Kidney epithelial cell (primary cell): ENCODE measurements around the gene KIF3C. TPM values are rescaled to one million over a fixed set of nuclear protein-coding genes. Genes with fewer than 3 reads are reported as not detected.
"Not testable (repeated sequence)": the region's sequence is repeated elsewhere in the genome, so short reads cannot be mapped to it uniquely, and the experiment has no call there.

ENCODE experiments used
- DNase-seq: peaks from one replicate; pipeline ENCODE4 v3.0.0-alpha.2; 2010; ENCODE audit warnings: low read depth
- H3K27me3 ChIP-seq: 2 replicates; pipeline ENCODE4 v1.6.0; 2011; ENCODE audit warnings: low read length; ENCODE audit not compliant: control insufficient read depth, insufficient read depth
- H3K36me3 ChIP-seq: 2 replicates; pipeline ENCODE4 v1.5.1; 2011; ENCODE audit warnings: low read length; ENCODE audit not compliant: control insufficient read depth, insufficient read depth
- H3K4me3 ChIP-seq: 2 replicates; pipeline ENCODE4 v1.5.1; 2011; ENCODE audit warnings: low read depth, mild to moderate bottlenecking, control low read depth, low read length
- total RNA-seq: library from RNA; depleted of rRNA; stranded (reverse); fragments of >200 nt; gene quantifications from 2 replicates; pipeline ENCODE4 v1.2.3, GENCODE V29; 2015
- TF ChIP-seq, protein P1 (sequence below): IDR thresholded peaks from 2 replicates; pipeline ENCODE4 v1.5.1; 2011; ENCODE audit warnings: mild to moderate bottlenecking, moderate library complexity, low read length, control low read depth, inconsistent platforms; ENCODE audit not compliant: insufficient read depth, poor library complexity, severe bottlenecking

Gene KIF3C
- total RNA-seq = 58.3 and 75.9 TPM in 2 replicates

DNA sequence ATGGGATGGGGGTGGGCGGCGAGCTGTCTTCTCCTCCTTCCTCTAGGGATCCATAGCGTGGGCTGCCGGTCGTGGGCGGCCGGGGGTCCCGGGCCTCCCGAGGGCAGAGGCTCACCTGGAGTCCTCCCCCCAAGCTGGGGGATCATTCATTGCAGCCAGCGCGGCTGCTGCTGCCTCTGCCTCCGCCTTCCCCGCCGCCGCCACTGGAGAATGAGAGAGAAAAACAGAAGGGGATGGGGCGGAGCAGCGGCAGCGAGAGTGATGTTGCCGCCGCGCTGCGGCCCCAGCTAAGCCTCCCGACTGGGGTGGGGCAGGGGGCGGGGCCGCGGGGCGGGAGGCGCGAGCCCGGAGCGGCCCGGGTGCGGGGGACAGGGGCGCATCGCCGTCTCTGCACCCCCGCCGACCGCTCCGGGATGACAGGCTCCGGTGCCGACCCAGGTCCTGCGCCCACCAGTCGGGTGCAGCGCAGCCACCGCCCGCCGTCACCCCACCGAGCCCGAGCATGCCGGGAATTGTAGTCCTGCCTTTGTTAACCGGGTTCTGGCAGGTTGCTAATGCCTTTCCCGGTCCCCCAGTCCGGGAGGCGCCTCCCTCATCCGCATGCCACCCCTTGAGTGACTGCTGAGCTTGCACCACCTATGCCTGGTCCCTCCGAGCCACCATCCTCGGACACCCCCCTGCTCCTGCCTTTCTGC is at the start of gene KIF3C:
Gene KIF3C, minus strand, starts transcription at position 225 of the 695 bp plus-strand sequence. CDS start 580 bp downstream, outside the sequence.
- Histone ChIP-seq H3K36me3 (no peaks in the 10 kb centered on the region), H3K4me3 (peak within 1 kb of the TSS; percentile 79), H3K27me3 (no peaks in the 10 kb centered on the region)
- DNase-seq = no peak
- TF ChIP-seq, protein P1, sequence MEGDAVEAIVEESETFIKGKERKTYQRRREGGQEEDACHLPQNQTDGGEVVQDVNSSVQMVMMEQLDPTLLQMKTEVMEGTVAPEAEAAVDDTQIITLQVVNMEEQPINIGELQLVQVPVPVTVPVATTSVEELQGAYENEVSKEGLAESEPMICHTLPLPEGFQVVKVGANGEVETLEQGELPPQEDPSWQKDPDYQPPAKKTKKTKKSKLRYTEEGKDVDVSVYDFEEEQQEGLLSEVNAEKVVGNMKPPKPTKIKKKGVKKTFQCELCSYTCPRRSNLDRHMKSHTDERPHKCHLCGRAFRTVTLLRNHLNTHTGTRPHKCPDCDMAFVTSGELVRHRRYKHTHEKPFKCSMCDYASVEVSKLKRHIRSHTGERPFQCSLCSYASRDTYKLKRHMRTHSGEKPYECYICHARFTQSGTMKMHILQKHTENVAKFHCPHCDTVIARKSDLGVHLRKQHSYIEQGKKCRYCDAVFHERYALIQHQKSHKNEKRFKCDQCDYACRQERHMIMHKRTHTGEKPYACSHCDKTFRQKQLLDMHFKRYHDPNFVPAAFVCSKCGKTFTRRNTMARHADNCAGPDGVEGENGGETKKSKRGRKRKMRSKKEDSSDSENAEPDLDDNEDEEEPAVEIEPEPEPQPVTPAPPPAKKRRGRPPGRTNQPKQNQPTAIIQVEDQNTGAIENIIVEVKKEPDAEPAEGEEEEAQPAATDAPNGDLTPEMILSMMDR = no peak

DNA sequence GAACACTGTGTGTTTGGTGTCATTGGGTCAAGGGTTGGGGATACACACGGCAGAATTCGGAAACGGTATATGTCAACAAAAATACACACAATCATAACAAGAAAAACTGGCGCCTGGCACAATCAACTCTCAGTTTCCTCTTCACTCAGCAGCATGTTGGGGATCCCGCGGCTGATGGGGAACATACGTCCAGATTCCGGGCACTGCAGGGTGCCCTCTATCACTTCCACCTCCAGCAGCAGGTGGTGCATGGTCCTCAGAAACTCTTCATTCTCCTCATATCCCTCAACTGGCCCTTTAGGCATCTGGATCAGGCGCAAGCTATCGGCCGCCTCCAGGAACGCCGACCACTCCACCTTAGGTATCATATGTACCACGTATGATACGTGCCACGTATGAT is 45.8 kb upstream of the KIF3C start:
- DNase-seq, H3K27me3 ChIP-seq, H3K36me3 ChIP-seq, H3K4me3 ChIP-seq: not testable (repeated sequence)

DNA sequence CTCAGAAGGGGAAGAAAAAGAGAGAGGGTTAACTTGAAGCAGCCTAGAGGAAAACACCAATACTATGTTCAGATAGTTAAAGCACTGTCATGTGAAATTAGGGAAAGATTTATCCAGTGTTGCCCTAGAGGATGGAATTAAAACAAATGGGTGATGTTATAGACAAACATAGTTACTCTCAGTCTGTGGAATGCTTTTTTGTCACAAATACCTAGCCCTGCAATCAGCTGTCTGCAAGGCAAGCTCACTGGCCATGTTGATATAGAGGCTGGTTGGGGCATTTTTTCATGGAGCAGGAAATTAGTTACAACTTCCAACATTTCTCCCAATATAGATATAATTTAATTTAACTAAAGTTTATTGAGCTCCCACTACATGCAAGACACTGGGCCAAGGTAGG is 43.2 kb upstream of the KIF3C start:
- H3K36me3 ChIP-seq = no peaks in the 10 kb centered on the region

DNA sequence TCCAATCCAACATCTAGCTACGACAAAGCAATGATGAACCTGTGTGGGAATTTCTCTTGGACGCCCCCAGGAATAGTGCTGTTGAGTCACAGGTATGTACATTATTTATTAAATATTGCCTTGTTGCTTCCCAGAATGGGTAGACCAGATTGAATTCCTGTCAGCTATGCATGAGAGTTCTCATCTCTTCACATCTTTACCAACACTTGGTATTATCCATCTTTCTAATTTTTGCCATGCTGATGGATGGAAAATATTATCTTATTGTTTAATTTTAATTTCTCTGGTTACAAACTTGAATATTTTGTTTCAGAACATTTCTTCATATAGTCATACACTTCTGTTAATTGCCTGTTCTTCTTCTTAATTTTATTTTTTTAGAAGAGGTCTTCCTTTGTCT is 42.0 kb upstream of the KIF3C start:
- Histone ChIP-seq H3K27me3 (no peaks in the 10 kb centered on the region), H3K36me3 (no peaks in the 10 kb centered on the region), H3K4me3 (no peak overlapping the region)
- DNase-seq = no peak
- TF ChIP-seq, protein P1 = no peak

More for the DNA sequence above, 43.2 kb upstream of the KIF3C start:
- Histone ChIP-seq H3K4me3 (no peak overlapping the region), H3K27me3 (no peaks in the 10 kb centered on the region)
- no peak for DNase-seq
- TF ChIP-seq, protein P1 = no peak

DNA sequence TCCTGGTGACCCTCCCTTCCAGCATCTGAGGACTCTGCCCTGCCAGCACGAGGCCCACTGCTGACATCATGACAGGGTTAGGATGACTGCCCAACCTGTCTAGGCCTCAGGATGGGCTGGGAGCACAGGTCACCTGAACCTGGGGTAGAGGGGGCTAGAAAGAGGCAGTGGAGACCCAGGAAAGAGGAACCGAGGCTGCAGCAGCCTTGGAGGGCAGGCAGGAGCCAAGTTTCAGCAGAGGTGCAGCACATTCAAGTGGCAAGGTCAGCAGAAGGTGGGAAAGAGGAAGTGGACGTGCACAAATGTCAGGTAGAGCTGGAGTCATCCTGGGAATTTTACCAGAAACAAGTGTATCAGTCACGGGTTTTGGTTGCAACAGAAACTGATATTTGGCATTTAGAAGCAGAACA is 37.9 kb upstream of the KIF3C start:
- TF ChIP-seq, protein P1 = no peak
- DNase-seq = no peak

DNA sequence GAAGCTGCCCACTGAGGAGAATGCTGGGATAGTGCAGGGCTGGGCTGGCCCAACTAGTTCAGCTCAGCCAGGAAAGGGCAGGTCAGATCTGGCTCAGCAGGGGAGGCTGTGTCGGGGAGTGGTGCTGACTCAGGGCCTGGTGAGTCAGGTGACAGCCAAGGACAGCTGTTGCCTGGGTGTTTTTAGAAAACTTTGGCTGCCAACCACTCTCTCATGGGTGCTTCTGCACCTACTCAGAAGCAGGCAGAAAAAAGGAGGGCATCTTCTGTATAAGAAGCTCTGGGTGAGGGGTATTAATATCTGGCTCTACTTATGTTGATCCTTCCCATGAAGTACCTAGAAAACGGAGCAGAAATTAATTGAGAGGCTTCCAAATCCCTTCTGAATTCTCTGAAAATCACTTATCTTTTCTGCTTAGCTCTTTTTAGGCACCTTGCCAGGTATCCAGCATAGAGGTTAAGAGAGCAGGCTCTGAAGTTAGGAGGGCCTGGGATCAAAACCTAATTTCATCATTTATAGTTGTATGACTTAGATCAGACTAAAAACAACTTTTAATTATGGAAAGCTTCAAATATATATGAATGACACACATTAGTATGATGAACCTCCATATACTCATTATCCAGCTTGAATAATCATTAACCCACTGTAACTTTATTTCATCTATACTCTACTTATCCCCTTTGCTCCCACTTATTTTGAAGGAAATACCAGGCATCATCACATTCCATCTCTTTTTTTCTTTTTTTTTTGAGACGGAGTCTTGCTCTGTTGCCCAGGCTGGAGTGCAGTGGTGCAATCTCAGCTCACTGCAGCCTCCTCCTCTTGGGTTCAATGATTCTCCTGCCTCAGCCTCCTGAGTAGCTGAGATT is 36.1 kb upstream of the KIF3C start:
- H3K27me3 ChIP-seq = no peaks in the 10 kb centered on the region
- TF ChIP-seq, protein P1 = no peak
- no peaks in the 10 kb centered on the region for H3K36me3 ChIP-seq
- peak; percentile 83 for DNase-seq
- no peak overlapping the region for H3K4me3 ChIP-seq

More for the DNA sequence above, 37.9 kb upstream of the KIF3C start:
- Histone ChIP-seq H3K36me3 (no peaks in the 10 kb centered on the region), H3K4me3 (no peak overlapping the region), H3K27me3 (no peaks in the 10 kb centered on the region)
